ENCODE measurements around the gene FMNL2. TPM values are rescaled to one million over a fixed set of nuclear protein-coding genes. Genes with fewer than 3 reads are reported as not detected.

FMNL2 gene
- total RNA-seq, 1 experiment from 2014 or later, result 33.6 TPM

DNA sequence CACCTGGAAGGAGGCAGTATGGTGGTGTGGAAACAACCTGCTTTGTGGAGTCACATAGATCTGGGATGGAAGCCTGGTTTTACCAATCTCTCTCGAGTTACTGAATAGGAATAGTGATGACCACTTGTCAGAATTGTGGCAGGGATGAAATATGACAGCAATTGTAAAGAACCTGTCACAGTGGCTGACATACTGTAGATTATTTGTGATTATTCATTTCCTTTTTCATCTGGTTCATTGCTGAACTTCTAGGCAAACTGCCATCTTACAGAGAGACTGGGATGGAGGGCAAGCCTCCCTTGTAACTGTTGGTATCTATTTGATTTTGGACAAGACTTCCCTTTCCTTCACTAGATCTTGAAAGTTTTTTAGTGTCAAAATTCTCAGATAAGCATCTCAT lies 42.0 kb downstream of the FMNL2 start:
- no peak overlapping the region for H3K4ac ChIP-seq (ENCODE audit: low read depth, low read length)
- H3K27ac Mint-ChIP-seq, result peak overlapping the region in 1 of 3 experiments; percentile 69; a peak in 2 of 7 replicates
- no peak overlapping the region for H4K91ac ChIP-seq (ENCODE audit: insufficient read length, low read depth, low read length)
- TF ChIP-seq CTCF (conservative IDR thresholded peaks at IDR 0.05), result no peak
- no peak overlapping the region for H3K9ac ChIP-seq (ENCODE audit: extremely low read depth, insufficient read length, low read length)
- no peak overlapping the region for H2AK5ac ChIP-seq (ENCODE audit: insufficient read length, low read length)
- no peaks in the 10 kb centered on the region for H3K36me3 Mint-ChIP-seq (ENCODE audit: insufficient read depth in 1 of 3, low read depth in 3 of 3)
- H3K4me1 Mint-ChIP-seq, result peaks cover 25 to 36% of the 10 kb centered on the region in 2 experiments
- no peak overlapping the region for H3K18ac ChIP-seq (ENCODE audit: insufficient read length, low read depth, low read length)
- no peak overlapping the region for H2BK12ac ChIP-seq (ENCODE audit: insufficient read length, low read depth, low read length)
- H3K27me3 Mint-ChIP-seq (ENCODE audit: low read depth), result no peaks in the 10 kb centered on the region
- no peaks in the 10 kb centered on the region for H4K20me1 ChIP-seq (ENCODE audit: control insufficient read depth, insufficient read depth, insufficient read length)
- no peak overlapping the region for H3K23ac ChIP-seq (ENCODE audit: insufficient read length, low read depth, low read length)
- H3K27ac ChIP-seq (ENCODE audit: insufficient read length, low read depth, low read length), result no peak overlapping the region
- H3K79me2 ChIP-seq (ENCODE audit: insufficient read depth, low read length), result peaks cover 7% of the 10 kb centered on the region; the same call in 1 of the 2 replicates
- no peaks in the 10 kb centered on the region for H3K23me2 ChIP-seq (ENCODE audit: insufficient read length, low read depth, low read length, poor library complexity, severe bottlenecking)
- no peak overlapping the region for H2AFZ ChIP-seq (ENCODE audit: low read length)
- no peak overlapping the region for H4K5ac ChIP-seq (ENCODE audit: insufficient read length, low read depth, low read length)
- no peak overlapping the region for H4K8ac ChIP-seq (replicated peaks; ENCODE audit: insufficient read length, low read depth, low read length)
- H3K4me2 ChIP-seq (ENCODE audit: insufficient read depth, insufficient read length, low read length), result no peak overlapping the region
- H3K4me3 Mint-ChIP-seq, result no peak overlapping the region
- H3T11ph ChIP-seq (ENCODE audit: low read length), result no peak overlapping the region
- no peaks in the 10 kb centered on the region for H3K79me1 ChIP-seq (ENCODE audit: insufficient read depth, low read depth, low read length, poor library complexity, severe bottlenecking)
- WGBS (ENCODE audit: extremely low coverage, insufficient read length, low lambda C conversion rate), result no CpG with 5 or more reads among the region's 1 CpG
- no peaks in the 10 kb centered on the region for H3K9me3 ChIP-seq (ENCODE audit: control insufficient read depth, low read depth, low read length)
- H3K4me1 ChIP-seq (ENCODE audit: insufficient read depth, low read length), result 0 out of 2 replicates have a peak, but pooled peaks cover 2% of the 10 kb centered on the region
- H2BK20ac ChIP-seq (ENCODE audit: low read depth, low read length, poor library complexity, severe bottlenecking), result no peak overlapping the region
- H2BK15ac ChIP-seq (ENCODE audit: low read depth, low read length), result no peak overlapping the region
- H2BK120ac ChIP-seq (ENCODE audit: low read depth, low read length, poor library complexity, severe bottlenecking), result no peak overlapping the region
- no peak overlapping the region for H3K14ac ChIP-seq (ENCODE audit: insufficient read depth, low read length)
- no peak overlapping the region for H2BK5ac ChIP-seq (ENCODE audit: insufficient read length, low read length)
- H3K27me3 ChIP-seq (ENCODE audit: insufficient read depth, low read length), result no peaks in the 10 kb centered on the region
- DNase-seq, result no peak
- no peak overlapping the region for H3K56ac ChIP-seq (ENCODE audit: insufficient read length, low read depth, low read length)
- H3K9me3 Mint-ChIP-seq, result no peaks in the 10 kb centered on the region

Measured in H9 (cell line).